Stimulated activated CD8-positive, alpha-beta memory T cell treated with anti-CD3 and anti-CD28 coated beads, Interleukin-4, amount 100 ng/mL, for 24 hours (primary cell): Measurements from ENCODE around the gene GPR132.
"Not testable (repeated sequence)": the region's sequence is repeated elsewhere in the genome, so short reads cannot be mapped to it uniquely, and the experiment has no call there.

Source experiments
- DNase-seq: peaks from one replicate; pipeline ENCODE4 v3.0.0-alpha.2; 2020; ENCODE audit warnings: low read depth

GPR132 gene

GRCh38 chr14:105075379-105076295 is 10.4 kb upstream of the GPR132 start:
- DNase-seq = no peak

GRCh38 chr14:105074601-105075053 is 9.4 kb upstream of the GPR132 start:
- DNase-seq = no peak

DNA sequence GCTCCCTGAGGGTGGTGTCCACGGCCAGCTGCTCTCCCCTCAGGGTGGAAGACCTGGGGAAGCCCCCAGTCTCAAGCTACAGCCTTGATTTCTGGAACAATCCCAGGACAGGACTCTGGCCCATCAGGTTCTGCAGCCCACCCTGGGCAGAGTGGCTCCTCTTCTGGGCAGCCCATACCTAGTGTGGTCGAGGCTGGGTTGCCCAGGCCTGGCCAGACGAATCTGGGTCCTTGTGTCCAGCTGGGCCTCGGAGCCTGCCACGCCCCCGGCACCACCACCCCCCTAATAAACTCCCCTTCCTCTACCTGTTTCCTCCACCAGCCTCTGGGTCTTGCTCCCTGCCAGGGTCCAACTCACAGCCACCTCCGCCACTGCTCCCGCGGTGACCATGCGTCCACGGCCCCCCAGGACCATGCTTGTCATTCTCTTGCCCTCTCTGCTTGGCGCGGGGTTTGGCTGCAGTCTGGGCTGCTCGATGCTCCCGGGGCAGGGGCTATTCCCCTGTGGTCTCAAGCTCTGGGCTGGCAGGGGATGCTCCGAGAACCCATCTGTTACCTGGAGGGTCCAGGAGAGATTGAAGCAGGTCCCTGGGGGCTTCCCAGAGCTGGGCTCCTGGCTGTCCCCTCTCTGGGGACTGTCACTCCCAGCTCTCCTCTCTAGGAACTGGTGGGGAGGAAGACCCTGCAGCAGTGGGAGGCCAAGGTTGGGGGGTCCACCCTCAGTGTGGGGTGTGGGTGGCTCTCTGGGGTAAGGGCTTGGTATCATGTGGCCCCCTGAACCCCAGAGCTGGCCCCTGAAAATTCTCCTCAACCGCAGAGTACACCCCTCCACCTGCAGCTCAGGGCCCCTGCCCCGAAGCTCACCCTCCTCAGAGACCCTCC is 8.7 kb upstream of the GPR132 start:
- DNase-seq = no peak

GRCh38 chr14:105072892-105073719 is 7.9 kb upstream of the GPR132 start:
- no peak for DNase-seq

DNA sequence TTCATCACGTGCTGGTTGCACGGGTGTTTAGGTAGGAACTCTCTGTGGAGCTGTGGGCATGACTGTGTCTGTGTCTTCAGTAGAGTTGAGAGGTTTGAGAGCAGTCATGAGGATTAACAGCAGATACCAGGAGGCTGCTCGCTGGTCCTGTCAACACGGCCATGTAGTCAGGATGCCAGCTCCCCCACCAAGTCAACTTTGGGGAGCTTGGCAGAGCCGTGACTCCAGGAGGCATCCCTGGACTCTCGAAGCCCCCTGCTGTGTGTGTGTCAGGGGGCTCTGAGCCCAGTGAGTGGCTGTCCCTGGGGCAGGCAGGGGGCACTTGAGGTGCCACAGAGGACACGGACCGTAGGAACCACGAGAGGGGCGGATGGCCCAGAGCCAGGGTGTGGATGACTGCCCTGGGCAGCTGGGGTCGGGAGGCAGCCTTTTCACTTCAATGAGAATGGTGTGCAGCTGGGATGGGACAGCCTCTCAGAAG is 7.2 kb upstream of the GPR132 start:
- DNase-seq = no peak

DNA sequence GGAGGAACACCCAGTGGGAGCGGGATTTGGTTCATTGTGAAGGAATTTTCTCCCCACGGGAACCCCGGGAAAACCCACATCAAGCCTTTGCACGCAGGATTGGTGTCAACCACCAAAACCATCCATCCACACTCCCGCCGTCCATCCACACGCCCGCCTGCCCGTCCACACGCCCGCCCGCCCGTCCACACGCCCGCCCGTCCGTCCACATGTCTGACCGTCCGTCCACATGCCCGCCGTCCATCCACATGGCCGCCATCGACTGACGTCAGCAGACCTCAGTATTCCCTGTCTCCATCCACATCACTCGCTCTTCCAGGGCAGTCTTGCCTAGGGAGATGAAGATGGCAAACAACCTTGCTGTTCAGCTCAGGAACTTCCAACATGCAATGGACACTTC is 6.7 kb upstream of the GPR132 start:
- DNase-seq = no peak

DNA sequence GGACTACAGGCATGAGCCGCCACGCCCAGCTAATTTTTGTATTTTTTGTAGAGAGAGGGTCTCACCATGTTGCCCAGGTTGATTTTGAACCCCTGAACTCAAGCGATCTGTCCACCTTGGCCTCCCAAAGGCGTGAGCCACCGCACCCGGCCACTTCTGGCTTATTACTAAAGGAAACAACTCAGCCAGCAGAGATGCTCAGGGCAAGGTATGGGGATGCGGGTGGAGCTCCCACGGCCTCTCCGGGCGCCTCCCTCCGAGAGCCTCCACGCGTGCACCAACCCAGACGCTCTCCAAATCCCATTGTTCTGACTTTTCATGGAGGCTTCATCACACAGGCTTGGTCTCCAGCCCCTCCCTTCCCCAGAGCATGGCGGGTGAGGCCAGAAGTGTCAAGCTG is 6.1 kb upstream of the GPR132 start:
- DNase-seq = no peak

DNA sequence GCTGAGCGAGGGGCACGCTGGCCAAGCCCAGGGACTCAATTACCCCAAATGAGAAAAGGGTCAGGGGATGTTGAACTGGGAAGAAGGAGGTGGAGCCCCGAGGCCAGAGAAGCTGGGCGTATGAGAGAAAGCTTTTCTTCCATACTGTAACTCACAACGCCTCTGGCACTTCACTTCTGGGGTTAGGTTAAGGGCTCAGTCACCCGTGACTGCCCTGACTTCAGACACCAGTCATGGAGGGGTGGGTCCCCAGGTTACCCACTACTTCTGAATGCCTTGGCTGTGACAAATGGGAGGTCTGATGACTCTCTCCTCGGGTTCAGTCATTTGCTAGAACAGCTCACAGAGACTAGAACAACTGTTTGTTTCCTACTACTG is 5.5 kb upstream of the GPR132 start:
- DNase-seq = no peak

GRCh38 chr14:105069871-105070759 is 4.9 kb upstream of the GPR132 start:
- no peak for DNase-seq

DNA sequence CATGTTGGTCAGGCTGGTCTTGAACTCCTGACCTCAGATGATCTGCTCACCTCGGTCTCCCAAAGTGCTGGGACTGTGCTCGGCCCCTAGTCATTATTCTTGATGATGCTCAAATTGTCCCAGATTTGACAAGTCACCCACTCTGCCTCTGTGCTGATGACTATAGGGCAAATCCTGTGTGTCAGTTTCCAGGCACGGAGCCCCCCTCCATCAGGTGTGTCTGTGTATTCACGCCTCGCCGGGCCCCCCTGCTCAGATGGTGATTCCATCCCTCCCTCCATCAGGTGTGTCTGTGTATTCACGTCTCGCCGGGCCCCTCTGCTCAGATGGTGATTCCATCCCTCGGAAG is 4.3 kb upstream of the GPR132 start:
- no peak for DNase-seq

- no peak for DNase-seq
Observed at GRCh38 chr14:105068818-105069217, 3.6 kb upstream of the GPR132 start.

- no peak for DNase-seq
Observed at GRCh38 chr14:105067969-105068301, 2.7 kb upstream of the GPR132 start.

DNA sequence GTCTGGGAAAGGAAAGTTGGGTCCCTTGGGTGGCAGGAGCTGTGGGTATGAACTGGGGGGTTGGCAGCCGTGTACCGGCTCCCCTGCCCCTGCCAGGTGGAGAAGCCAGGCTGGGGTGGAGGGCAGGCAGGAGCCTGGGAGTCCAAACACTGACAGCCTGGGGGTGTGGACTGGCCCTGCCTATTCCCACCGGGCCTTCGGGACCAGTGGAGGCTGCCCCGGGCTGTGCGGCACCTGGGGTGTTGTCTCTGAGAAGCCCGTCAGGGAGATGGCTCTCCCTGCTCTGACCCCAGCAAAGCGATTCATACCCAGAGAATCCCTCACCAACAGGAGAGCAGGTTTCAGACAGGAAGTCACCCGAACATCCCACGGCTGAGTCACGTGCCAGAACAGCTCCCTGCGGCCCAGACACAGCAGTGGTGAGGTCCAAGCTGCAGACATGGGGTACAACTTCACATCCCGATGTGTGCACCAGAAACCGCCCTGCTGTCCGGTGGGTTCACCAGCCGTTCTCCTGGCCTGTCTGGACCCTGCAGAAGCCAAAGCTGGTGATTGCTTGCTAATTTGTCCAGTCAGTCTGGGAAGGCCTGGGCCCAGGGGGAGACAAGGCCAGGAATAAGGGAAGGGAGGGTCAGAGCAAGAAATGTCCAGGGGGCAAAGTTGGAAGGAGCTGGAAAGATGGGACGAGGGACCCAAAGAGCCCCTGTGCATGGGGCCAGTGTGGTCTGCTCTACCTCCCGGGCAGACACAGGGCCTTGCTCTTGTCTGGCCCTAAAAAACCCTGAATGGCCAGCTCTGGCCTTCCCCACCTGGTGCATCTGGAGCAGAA is 2.1 kb upstream of the GPR132 start:
- no peak for DNase-seq

DNA sequence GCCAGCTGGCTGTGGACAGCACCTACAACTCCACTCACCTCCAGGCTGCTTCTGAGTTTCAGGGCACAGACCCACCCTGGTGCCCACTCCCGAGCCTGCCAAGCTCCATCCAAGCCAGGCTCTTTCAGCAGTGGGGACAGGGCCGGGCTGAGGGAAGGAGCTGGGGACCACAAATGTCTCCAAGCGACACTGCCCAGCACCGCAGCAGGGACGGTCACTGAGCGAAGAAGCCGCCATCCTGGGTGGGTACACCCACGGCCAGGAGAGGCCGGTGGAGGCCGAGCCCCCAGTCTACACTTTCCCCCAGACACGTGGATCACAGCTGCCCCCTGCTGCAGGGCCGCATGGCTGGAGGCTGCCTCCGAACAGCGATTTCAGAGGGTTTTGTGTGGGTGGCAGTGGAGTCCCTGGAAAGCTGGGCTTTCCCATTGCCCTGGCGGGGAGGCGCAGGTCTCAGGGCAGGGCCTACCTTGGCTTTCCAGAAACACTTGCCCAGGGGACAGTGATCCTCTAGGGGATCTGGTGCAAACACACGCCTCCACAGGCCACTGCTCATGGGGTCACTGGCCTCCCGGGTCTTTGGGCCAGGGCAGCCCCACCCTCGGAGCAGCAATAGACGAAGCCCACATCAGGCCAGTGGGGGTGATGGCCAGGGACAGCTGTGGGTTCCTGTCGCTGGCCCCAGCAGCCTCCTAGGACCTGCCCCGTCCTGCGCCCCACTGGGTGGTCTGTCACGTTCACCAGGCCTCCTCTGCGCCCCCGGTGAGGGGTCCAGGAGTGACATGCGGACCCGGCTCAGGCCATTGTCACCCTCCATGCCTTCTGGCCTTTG is 1.2 kb upstream of the GPR132 start:
- no peak for DNase-seq

GRCh38 chr14:105064721-105065143 is 498 bp downstream of the GPR132 start:
- no peak for DNase-seq

GRCh38 chr14:105064001-105064400 is 1.2 kb downstream of the GPR132 start:
- no peak for DNase-seq

- DNase-seq = not testable (repeated sequence)
Observed at GRCh38 chr14:105063506-105063905, 1.7 kb downstream of the GPR132 start.

GRCh38 chr14:105063056-105063455 is 2.2 kb downstream of the GPR132 start:
- DNase-seq = no peak

DNA sequence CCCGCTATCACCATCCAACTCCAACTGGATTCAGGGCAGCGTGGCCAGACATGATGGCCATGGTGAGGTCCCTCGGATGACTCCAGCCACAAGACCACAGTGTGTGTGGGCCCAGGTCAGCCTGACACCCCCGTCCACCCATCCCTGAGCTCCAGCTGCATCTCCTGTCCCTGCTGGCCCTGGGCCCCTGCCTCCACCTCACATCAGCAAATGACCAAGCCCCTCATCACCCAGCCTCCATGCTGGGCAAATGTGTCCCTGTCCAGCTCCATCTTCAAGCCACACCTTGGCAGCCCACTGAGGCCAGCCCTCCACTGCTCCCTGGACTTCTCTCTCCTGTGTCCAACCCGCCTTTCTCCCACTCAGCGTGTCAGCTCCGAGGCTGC is 3.2 kb downstream of the GPR132 start:
- no peak for DNase-seq
